NCI-H510A (cell line): Measurements from ENCODE around the gene CCSER1.

Experiments used
- DNase-seq: peaks from one replicate; lab custom pipeline; 2025; lab: John Stamatoyannopoulos, UW

Gene CCSER1

GRCh38 chr4:90958256-90958895 lies 831.2 kb downstream of the CCSER1 start:
- peak; percentile 20 for DNase-seq

GRCh38 chr4:90960433-90960832 lies 833.2 kb downstream of the CCSER1 start:
- DNase-seq = no peak

- DNase-seq = no peak
These were observed 833.6 kb downstream of the CCSER1 start for GRCh38 chr4:90960840-90961239.

- no peak for DNase-seq
These were observed 842.8 kb downstream of the CCSER1 start for GRCh38 chr4:90970021-90970420.

- DNase-seq = no peak
These were observed 850.5 kb downstream of the CCSER1 start for GRCh38 chr4:90977726-90978125.

GRCh38 chr4:90979556-90979955 lies 852.4 kb downstream of the CCSER1 start:
- peak; percentile 76 for DNase-seq

GRCh38 chr4:90982813-90983212 lies 855.6 kb downstream of the CCSER1 start:
- no peak for DNase-seq

GRCh38 chr4:90990284-90990683 lies 863.1 kb downstream of the CCSER1 start:
- DNase-seq = no peak

GRCh38 chr4:90992213-90992612 lies 865.0 kb downstream of the CCSER1 start:
- no peak for DNase-seq

- DNase-seq = no peak
These were observed 867.8 kb downstream of the CCSER1 start for GRCh38 chr4:90994851-90995574.

GRCh38 chr4:90995996-90996395 lies 868.8 kb downstream of the CCSER1 start:
- DNase-seq = no peak

GRCh38 chr4:90996813-90997212 lies 869.6 kb downstream of the CCSER1 start:
- no peak for DNase-seq

DNA sequence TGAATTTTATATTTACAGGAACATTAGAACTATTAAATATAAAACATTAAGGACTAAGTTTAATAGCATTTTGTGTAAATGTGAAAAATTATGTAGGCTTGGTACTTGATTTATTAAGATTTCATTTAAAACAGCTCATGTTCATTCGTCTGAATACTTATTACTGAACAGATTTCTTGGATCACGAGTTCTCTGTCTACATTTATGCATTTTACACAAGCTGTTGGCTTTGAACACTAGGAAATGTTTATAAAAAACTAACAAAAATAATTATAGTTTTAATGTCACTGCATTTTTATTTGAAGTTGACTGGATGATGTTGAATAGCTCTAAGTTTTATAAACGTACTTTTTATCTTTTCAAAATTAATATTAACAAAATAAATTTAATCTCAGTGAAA lies 888.7 kb downstream of the CCSER1 start:
- DNase-seq = no peak

- DNase-seq = no peak
These were observed 892.3 kb downstream of the CCSER1 start for GRCh38 chr4:91019513-91019912.

DNA sequence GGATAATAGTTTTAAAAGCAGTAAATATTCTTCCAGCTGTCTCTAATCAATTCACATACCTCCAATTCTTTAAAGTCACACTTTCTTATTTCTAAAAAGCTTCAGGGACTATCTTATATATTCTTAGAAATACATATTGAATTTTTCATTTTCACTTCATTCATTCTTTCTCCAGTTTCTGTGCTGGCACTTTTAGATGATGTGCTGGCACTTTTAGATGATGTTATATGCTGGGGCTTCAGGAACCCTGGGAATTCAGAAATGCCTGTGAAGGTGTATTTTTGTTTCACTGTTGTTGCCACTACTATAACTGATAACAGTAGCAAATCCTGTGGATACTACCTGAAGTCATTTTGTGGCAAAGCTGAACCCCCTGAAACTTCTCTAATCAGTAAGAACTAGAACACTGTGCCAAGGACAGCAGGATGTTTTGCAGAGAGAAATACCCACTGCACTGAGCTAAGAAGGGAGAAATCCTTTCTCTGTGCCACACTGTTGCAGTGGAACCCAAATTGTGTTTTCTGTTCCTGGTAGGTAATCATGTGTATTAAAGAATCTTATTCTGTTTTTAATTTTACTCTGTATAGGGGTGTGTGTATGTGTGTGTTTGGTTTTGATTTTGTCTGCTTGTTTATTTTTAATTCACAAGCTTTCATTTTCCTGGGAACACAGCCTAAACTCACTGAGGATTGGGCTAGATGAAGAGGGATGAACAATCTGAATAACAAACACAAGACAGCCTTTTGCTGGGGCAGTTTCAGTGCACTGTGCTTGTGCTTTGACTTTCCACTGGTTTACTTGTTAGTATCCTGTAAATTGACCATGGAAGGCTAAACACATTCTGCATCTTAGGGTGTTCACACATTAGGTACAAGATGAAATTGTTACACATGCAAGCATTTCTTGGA lies 898.3 kb downstream of the CCSER1 start:
- DNase-seq = no peak

- no peak for DNase-seq
These were observed 901.0 kb downstream of the CCSER1 start for GRCh38 chr4:91028228-91028627.

- no peak for DNase-seq
These were observed 904.6 kb downstream of the CCSER1 start for GRCh38 chr4:91031761-91032160.

- no peak for DNase-seq
These were observed 905.7 kb downstream of the CCSER1 start for GRCh38 chr4:91032725-91033445.

- DNase-seq = no peak
These were observed 908.1 kb downstream of the CCSER1 start for GRCh38 chr4:91035276-91035675.

- DNase-seq = no peak
These were observed 910.8 kb downstream of the CCSER1 start for GRCh38 chr4:91037951-91038350.

GRCh38 chr4:91057871-91058270 lies 930.7 kb downstream of the CCSER1 start:
- DNase-seq = no peak

GRCh38 chr4:91058345-91058744 lies 931.2 kb downstream of the CCSER1 start:
- DNase-seq = no peak
